HepG2 (cell line): ENCODE data around the gene EXOC6B. TPM values are rescaled to one million over a fixed set of nuclear protein-coding genes. Genes with fewer than 3 reads are reported as not detected.

Experiments
- KAT8 ChIP-seq: IDR thresholded peaks from 2 replicates; pipeline ENCODE4 v1.6.1; 2016; ENCODE audit warnings: missing genetic modification reagents, missing compliant biosample characterization
- LCORL ChIP-seq, 2 experiments: fragments of 450-650 bp in 1 of 2; sonication (generic) in 1 of 2; formaldehyde crosslinking in 1 of 2; IDR thresholded peaks; 2 replicates each; pipeline versions ENCODE4 v1.5.0 to v1.6.1; 2017 to 2020; ENCODE audit warnings: antibody characterized with exemption in 1 of 2, missing genetic modification reagents in 1 of 2
- NR2C2 ChIP-seq: sonication (generic); formaldehyde crosslinking; IDR thresholded peaks from 2 replicates; pipeline ENCODE4 v1.4.0; 2020; ENCODE audit warnings: missing genetic modification reagents, mild to moderate bottlenecking, moderate library complexity, borderline replicate concordance
- REXO4 ChIP-seq: sonication (generic); formaldehyde crosslinking; IDR thresholded peaks from 2 replicates; pipeline ENCODE4 v1.8.0; 2022; ENCODE audit warnings: missing genetic modification reagents, mild to moderate bottlenecking, borderline replicate concordance
- SMARCC2 ChIP-seq: fragments of 450-650 bp; IDR thresholded peaks from 2 replicates; pipeline ENCODE4 v1.6.1; 2017; ENCODE audit warnings: antibody characterized with exemption, mild to moderate bottlenecking
- SRSF9 ChIP-seq: fragments of 200-400 bp; formaldehyde crosslinking; IDR thresholded peaks from 2 replicates; pipeline ENCODE4 v1.6.1; 2018; ENCODE audit warnings: borderline replicate concordance, mild to moderate bottlenecking, low read depth, low read length; ENCODE audit not compliant: insufficient read depth, poor library complexity, severe bottlenecking
- ZNF205 ChIP-seq: IDR thresholded peaks from 2 replicates; pipeline ENCODE4 v1.6.1; 2018; ENCODE audit warnings: missing biosample characterization, missing genetic modification reagents
- ZNF34 ChIP-seq: sonication (generic); formaldehyde crosslinking; IDR thresholded peaks from 2 replicates; pipeline ENCODE4 v1.4.0; 2020; ENCODE audit warnings: mild to moderate bottlenecking, missing genetic modification reagents, borderline replicate concordance
- ZNF343 ChIP-seq: sonication (generic); formaldehyde crosslinking; IDR thresholded peaks from 2 replicates; pipeline ENCODE4 v1.4.0; 2020; ENCODE audit warnings: mild to moderate bottlenecking, missing genetic modification reagents
- ZNF543 ChIP-seq: sonication (generic); formaldehyde crosslinking; IDR thresholded peaks from 2 replicates; pipeline ENCODE4 v1.4.0; 2020; ENCODE audit warnings: mild to moderate bottlenecking, missing genetic modification reagents
- ZNF556 ChIP-seq: sonication (generic); formaldehyde crosslinking; IDR thresholded peaks from 2 replicates; pipeline ENCODE4 v1.4.0; 2020; ENCODE audit warnings: mild to moderate bottlenecking, missing genetic modification reagents, borderline replicate concordance
- ZNF607 ChIP-seq: sonication (generic); formaldehyde crosslinking; IDR thresholded peaks from 2 replicates; pipeline ENCODE4 v1.5.1; 2020; ENCODE audit warnings: missing genetic modification reagents, mild to moderate bottlenecking, borderline replicate concordance
- polyA plus RNA-seq, 8 experiments: library from polyadenylated mRNA; depleted of rRNA in 3 of 8; stranded (reverse) in 7 of 8; unstranded in 1 of 8; fragments of >200 nt; fragmentation: Illumina TruSeq in 4 of 8; extraction: Trizol in 4 of 8; gene quantifications; 2 replicates each; pipeline versions ENCODE4 v1.2.1 to v1.2.3, GENCODE V29; 2011 to 2016; ENCODE audit warnings: low read depth in 4 of 8, missing spikeins in 1 of 8, mixed read lengths in 1 of 8; ENCODE audit not compliant: insufficient read depth in 1 of 8
- total RNA-seq, 5 experiments: library from RNA; depleted of rRNA; stranded (reverse); fragments of >200 nt; fragmentation: Illumina TruSeq; extraction: Trizol; gene quantifications; 2 replicates each; pipeline ENCODE4 v1.2.3, GENCODE V29; 2016; ENCODE audit warnings: low read depth in 1 of 5
- TF ChIP-seq, protein P1 (sequence below): sonication (generic); formaldehyde crosslinking; IDR thresholded peaks from 2 replicates; pipeline ENCODE4 v1.4.0; 2020; ENCODE audit warnings: missing genetic modification reagents, borderline replicate concordance
- TF ChIP-seq, protein P2 (sequence below): sonication (generic); formaldehyde crosslinking; IDR thresholded peaks from 2 replicates; pipeline ENCODE4 v1.5.0; 2020; ENCODE audit warnings: missing genetic modification reagents
- TF ChIP-seq, protein P3 (sequence below): sonication (generic); formaldehyde crosslinking; IDR thresholded peaks from 2 replicates; pipeline ENCODE4 v1.4.0; 2020; ENCODE audit warnings: missing genetic modification reagents
- TF ChIP-seq, protein P4 (sequence below): sonication (generic); formaldehyde crosslinking; IDR thresholded peaks from 2 replicates; pipeline ENCODE4 v1.5.1; 2020; ENCODE audit warnings: mild to moderate bottlenecking, missing genetic modification reagents, borderline replicate concordance

Gene EXOC6B
- total and polyA plus RNA-seq, 2 of the 13 experiments (the other 11 are each of a cell fraction or from before 2014, with no cell fraction given), result 9.1 to 15.9 TPM

DNA sequence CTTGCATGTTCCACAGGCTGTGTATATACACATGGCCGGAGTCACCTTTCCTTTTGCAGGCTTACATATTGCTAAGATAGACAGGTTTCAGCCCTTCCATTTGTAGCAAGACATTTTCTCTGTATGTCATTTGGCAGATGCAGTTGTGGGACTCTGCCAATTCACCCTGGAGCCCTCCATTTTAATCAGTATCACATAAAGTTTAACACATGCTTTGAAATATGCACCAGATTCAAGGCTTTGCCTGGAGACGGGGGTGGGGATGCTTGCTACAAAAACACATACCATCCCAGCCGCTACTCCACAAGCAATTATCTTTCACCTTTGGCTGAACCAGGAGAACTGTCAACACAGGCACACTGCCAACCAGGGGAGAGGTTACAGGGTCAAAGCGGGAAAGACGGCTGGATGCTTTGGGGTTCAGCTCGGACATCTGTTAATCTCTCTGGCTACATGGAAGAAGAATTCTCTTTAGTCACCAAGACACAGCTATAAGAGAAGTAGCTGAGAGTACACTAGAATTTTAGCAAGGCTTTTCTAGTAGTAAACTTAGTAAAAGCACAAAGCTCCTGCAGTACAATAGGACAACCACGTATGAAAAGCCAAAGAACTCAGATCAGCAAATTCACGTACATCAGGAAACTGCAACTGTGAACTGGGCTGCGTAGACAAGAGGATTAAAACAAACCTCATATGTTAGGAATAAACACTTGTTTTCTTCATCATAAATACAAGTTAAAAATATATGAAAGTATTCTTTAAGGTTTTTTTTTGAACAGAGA lies 130.9 kb downstream of the EXOC6B start (continued):
- TF ChIP-seq NR2C2 (CRISPR knock-in tag) (peak; percentile 88), ZNF34 (CRISPR knock-in tag) (0 out of 2 replicates have a peak, but pooled peaks have one; percentile 47), SMARCC2 (no peak), ZNF343 (CRISPR knock-in tag) (0 out of 2 replicates have a peak, but pooled peaks have one; percentile 40), KAT8 (CRISPR knock-in tag) (peak; percentile 53; the same call in 1 of the 2 replicates), REXO4 (no peak), LCORL (IDR thresholded peaks at IDR 0.05) (no peak), LCORL (CRISPR knock-in tag; IDR thresholded peaks at IDR 0.05) (peak; percentile 92), ZNF556 (CRISPR knock-in tag) (peak; percentile 83; the same call in 1 of the 2 replicates), SRSF9 (no peak), ZNF543 (CRISPR knock-in tag) (0 out of 2 replicates have a peak, but pooled peaks have one; percentile 59), ZNF607 (CRISPR knock-in tag) (peak; percentile 56; the same call in 1 of the 2 replicates), ZNF205 (CRISPR knock-in tag) (peak; percentile 42; the same call in 1 of the 2 replicates)
- TF ChIP-seq, protein P1, sequence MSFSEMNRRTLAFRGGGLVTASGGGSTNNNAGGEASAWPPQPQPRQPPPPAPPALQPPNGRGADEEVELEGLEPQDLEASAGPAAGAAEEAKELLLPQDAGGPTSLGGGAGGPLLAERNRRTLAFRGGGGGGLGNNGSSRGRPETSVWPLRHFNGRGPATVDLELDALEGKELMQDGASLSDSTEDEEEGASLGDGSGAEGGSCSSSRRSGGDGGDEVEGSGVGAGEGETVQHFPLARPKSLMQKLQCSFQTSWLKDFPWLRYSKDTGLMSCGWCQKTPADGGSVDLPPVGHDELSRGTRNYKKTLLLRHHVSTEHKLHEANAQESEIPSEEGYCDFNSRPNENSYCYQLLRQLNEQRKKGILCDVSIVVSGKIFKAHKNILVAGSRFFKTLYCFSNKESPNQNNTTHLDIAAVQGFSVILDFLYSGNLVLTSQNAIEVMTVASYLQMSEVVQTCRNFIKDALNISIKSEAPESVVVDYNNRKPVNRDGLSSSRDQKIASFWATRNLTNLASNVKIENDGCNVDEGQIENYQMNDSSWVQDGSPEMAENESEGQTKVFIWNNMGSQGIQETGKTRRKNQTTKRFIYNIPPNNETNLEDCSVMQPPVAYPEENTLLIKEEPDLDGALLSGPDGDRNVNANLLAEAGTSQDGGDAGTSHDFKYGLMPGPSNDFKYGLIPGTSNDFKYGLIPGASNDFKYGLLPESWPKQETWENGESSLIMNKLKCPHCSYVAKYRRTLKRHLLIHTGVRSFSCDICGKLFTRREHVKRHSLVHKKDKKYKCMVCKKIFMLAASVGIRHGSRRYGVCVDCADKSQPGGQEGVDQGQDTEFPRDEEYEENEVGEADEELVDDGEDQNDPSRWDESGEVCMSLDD (CRISPR knock-in tag), result peak; percentile 97; the same call in 1 of the 2 replicates
- TF ChIP-seq, protein P2, sequence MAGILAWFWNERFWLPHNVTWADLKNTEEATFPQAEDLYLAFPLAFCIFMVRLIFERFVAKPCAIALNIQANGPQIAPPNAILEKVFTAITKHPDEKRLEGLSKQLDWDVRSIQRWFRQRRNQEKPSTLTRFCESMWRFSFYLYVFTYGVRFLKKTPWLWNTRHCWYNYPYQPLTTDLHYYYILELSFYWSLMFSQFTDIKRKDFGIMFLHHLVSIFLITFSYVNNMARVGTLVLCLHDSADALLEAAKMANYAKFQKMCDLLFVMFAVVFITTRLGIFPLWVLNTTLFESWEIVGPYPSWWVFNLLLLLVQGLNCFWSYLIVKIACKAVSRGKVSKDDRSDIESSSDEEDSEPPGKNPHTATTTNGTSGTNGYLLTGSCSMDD (CRISPR knock-in tag), result no peak
- TF ChIP-seq, protein P3, sequence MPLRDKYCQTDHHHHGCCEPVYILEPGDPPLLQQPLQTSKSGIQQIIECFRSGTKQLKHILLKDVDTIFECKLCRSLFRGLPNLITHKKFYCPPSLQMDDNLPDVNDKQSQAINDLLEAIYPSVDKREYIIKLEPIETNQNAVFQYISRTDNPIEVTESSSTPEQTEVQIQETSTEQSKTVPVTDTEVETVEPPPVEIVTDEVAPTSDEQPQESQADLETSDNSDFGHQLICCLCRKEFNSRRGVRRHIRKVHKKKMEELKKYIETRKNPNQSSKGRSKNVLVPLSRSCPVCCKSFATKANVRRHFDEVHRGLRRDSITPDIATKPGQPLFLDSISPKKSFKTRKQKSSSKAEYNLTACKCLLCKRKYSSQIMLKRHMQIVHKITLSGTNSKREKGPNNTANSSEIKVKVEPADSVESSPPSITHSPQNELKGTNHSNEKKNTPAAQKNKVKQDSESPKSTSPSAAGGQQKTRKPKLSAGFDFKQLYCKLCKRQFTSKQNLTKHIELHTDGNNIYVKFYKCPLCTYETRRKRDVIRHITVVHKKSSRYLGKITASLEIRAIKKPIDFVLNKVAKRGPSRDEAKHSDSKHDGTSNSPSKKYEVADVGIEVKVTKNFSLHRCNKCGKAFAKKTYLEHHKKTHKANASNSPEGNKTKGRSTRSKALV (CRISPR knock-in tag), result peak; percentile 66; the same call in 1 of the 2 replicates
- TF ChIP-seq, protein P4, sequence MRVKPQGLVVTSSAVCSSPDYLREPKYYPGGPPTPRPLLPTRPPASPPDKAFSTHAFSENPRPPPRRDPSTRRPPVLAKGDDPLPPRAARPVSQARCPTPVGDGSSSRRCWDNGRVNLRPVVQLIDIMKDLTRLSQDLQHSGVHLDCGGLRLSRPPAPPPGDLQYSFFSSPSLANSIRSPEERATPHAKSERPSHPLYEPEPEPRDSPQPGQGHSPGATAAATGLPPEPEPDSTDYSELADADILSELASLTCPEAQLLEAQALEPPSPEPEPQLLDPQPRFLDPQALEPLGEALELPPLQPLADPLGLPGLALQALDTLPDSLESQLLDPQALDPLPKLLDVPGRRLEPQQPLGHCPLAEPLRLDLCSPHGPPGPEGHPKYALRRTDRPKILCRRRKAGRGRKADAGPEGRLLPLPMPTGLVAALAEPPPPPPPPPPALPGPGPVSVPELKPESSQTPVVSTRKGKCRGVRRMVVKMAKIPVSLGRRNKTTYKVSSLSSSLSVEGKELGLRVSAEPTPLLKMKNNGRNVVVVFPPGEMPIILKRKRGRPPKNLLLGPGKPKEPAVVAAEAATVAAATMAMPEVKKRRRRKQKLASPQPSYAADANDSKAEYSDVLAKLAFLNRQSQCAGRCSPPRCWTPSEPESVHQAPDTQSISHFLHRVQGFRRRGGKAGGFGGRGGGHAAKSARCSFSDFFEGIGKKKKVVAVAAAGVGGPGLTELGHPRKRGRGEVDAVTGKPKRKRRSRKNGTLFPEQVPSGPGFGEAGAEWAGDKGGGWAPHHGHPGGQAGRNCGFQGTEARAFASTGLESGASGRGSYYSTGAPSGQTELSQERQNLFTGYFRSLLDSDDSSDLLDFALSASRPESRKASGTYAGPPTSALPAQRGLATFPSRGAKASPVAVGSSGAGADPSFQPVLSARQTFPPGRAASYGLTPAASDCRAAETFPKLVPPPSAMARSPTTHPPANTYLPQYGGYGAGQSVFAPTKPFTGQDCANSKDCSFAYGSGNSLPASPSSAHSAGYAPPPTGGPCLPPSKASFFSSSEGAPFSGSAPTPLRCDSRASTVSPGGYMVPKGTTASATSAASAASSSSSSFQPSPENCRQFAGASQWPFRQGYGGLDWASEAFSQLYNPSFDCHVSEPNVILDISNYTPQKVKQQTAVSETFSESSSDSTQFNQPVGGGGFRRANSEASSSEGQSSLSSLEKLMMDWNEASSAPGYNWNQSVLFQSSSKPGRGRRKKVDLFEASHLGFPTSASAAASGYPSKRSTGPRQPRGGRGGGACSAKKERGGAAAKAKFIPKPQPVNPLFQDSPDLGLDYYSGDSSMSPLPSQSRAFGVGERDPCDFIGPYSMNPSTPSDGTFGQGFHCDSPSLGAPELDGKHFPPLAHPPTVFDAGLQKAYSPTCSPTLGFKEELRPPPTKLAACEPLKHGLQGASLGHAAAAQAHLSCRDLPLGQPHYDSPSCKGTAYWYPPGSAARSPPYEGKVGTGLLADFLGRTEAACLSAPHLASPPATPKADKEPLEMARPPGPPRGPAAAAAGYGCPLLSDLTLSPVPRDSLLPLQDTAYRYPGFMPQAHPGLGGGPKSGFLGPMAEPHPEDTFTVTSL (CRISPR knock-in tag), result peak; percentile 75; the same call in 1 of the 2 replicates
